Measurements from ENCODE around the gene KCTD5. TPM values are rescaled to one million over a fixed set of nuclear protein-coding genes. Genes with fewer than 3 reads are reported as not detected.

The KCTD5 gene
- total RNA-seq, 1 experiment from 2014 or later = 42.1 TPM

DNA sequence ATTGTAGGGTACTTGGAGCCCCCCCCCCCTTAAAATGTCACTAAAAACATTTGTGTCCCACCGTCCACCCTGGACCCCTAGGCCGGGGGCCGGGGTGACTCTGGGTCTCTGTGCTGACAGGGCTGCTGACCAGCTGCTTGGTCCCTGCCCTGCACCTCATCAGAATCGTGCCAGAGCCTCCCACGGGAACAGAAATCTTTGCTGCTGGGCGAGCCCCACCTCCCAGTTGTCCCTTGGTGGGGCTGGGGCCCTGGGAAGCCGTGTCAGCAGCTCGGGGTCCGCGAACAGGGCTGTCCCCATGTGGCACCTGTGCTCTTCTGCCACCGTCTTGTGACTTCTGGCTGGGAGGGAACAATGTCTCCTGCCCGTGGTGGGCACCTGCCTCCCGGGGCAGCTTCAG lies 18.5 kb downstream of the KCTD5 start:
- ATAC-seq (no peak), DNase-seq (ENCODE audit: low read depth, low spot score) (no peak)
- no peak for TF ChIP-seq RAD21 (IDR thresholded peaks at IDR 0.05; ENCODE audit: low read depth)
- no peak for TF ChIP-seq CTCF (IDR thresholded peaks at IDR 0.05 in 2 of 3, conservative IDR thresholded peaks at IDR 0.05 in 1 of 3; ENCODE audit: borderline replicate concordance in 1 of 3, insufficient read depth in 1 of 3, low read depth in 2 of 3, low read length in 2 of 3)
- TF ChIP-seq JUND (IDR thresholded peaks at IDR 0.05) = no peak
- TF ChIP-seq CBX3 (IDR thresholded peaks at IDR 0.05; ENCODE audit: low read depth) = no peak
- no peak overlapping the region for H3K9ac ChIP-seq (ENCODE audit: low read length)
- H3K9me2 ChIP-seq (ENCODE audit: insufficient read depth) = no peaks in the 10 kb centered on the region
- ChIA-PET RAD21 (ENCODE audit: low non-redundant PET in 1 of 2, low total read pairs in 2 of 2, uncharacterized antibody in 2 of 2, unreplicated experiment in 2 of 2) (no interaction called here), POLR2A (no interaction called here), CTCF (no interaction called here)
- no peaks in the 10 kb centered on the region for H3K9me3 ChIP-seq (ENCODE audit: control insufficient read depth in 1 of 2, insufficient read depth in 1 of 2, low read depth in 1 of 2, low read length in 2 of 2)
- intact Hi-C loops (cut with micrococcal nuclease) = no loop called here
- H3K4me1 ChIP-seq (ENCODE audit: control insufficient read depth in 1 of 2, insufficient read depth in 2 of 2, low read length in 2 of 2) = no peaks in the 10 kb centered on the region
- H3K79me2 ChIP-seq (ENCODE audit: insufficient read depth, low read length) = peaks cover 4% of the 10 kb centered on the region; the same call in 1 of the 2 replicates
- H3K4me2 ChIP-seq (ENCODE audit: low read length) = no peak overlapping the region
- no peaks in the 10 kb centered on the region for H4K20me1 ChIP-seq (ENCODE audit: insufficient read depth)
- H3K36me3 ChIP-seq (ENCODE audit: control insufficient read depth in 1 of 2, insufficient read depth in 2 of 2, low read length in 2 of 2) = peaks cover 4 to 9% of the 10 kb centered on the region in 2 experiments; a peak in 3 of 4 replicates
- no peak overlapping the region for H3K4me3 ChIP-seq (replicated peaks in 1 of 2; ENCODE audit: low read depth in 1 of 2, low read length in 2 of 2)
- BruUV-seq (replicated peaks) = no TSS peak
- H3K27me3 ChIP-seq (ENCODE audit: insufficient read depth, low read length) = no peaks in the 10 kb centered on the region
- no peak overlapping the region for H3K27ac ChIP-seq (ENCODE audit: low read depth, low read length)
- H2AFZ ChIP-seq (ENCODE audit: low read depth, low read length, poor library complexity, severe bottlenecking) = no peak overlapping the region

- POLR2A ChIA-PET = no interaction called here
- TF ChIP-seq EGR1 (IDR thresholded peaks at IDR 0.05; ENCODE audit: low read depth) = no peak
- TF ChIP-seq ZBTB33 (IDR thresholded peaks at IDR 0.05; ENCODE audit: extremely low read depth, insufficient replicate concordance, low read length) = no peak
- TF ChIP-seq FOSL1 (IDR thresholded peaks at IDR 0.05; ENCODE audit: low read depth) = no peak
- no peak for TF ChIP-seq ZFX (IDR thresholded peaks at IDR 0.05)
- no peak for TF ChIP-seq REST (IDR thresholded peaks at IDR 0.05; ENCODE audit: low read depth)
- no peak for TF ChIP-seq ZNF274 (IDR thresholded peaks at IDR 0.05; ENCODE audit: low read depth, low read length)
- TF ChIP-seq RAD21 (IDR thresholded peaks at IDR 0.05; ENCODE audit: low read depth) = no peak
- no peak for TF ChIP-seq POLR2A (IDR thresholded peaks at IDR 0.05; ENCODE audit: borderline replicate concordance, extremely low read depth, insufficient read depth, insufficient read length)
- TF ChIP-seq SRF (IDR thresholded peaks at IDR 0.05; ENCODE audit: low read depth) = no peak
- TF ChIP-seq, protein P1, sequence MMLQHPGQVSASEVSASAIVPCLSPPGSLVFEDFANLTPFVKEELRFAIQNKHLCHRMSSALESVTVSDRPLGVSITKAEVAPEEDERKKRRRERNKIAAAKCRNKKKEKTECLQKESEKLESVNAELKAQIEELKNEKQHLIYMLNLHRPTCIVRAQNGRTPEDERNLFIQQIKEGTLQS (IDR thresholded peaks at IDR 0.05) = no peak
- TF ChIP-seq JUND (IDR thresholded peaks at IDR 0.05) = no peak
- TF ChIP-seq SIN3A (IDR thresholded peaks at IDR 0.05; ENCODE audit: low read depth) = no peak
Measured at GRCh38 chr16:2701272-2701671, 18.9 kb downstream of the KCTD5 start.

More at GRCh38 chr16:2701272-2701671, 18.9 kb downstream of the KCTD5 start:
- BruUV-seq (replicated peaks) = no TSS peak
- no peaks in the 10 kb centered on the region for H4K20me1 ChIP-seq (ENCODE audit: insufficient read depth)
- peaks cover 4 to 9% of the 10 kb centered on the region in 2 experiments; a peak in 3 of 4 replicates for H3K36me3 ChIP-seq (ENCODE audit: control insufficient read depth in 1 of 2, insufficient read depth in 2 of 2, low read length in 2 of 2)
- no peaks in the 10 kb centered on the region for H3K4me1 ChIP-seq (ENCODE audit: control insufficient read depth in 1 of 2, insufficient read depth in 2 of 2, low read length in 2 of 2)
- RAD21 ChIA-PET (ENCODE audit: low non-redundant PET in 1 of 2, low total read pairs in 2 of 2, uncharacterized antibody in 2 of 2, unreplicated experiment in 2 of 2) = no interaction called here
- no peak overlapping the region for H3K9ac ChIP-seq (ENCODE audit: low read length)
- no peaks in the 10 kb centered on the region for H3K9me2 ChIP-seq (ENCODE audit: insufficient read depth)
- no peak overlapping the region for H3K4me2 ChIP-seq (ENCODE audit: low read length)
- H2AFZ ChIP-seq (ENCODE audit: low read depth, low read length, poor library complexity, severe bottlenecking) = no peak overlapping the region
- CTCF ChIA-PET = no interaction called here
- H3K4me3 ChIP-seq (replicated peaks in 1 of 2; ENCODE audit: low read depth in 1 of 2, low read length in 2 of 2) = no peak overlapping the region
- no peak for ATAC-seq
- H3K27me3 ChIP-seq (ENCODE audit: insufficient read depth, low read length) = no peaks in the 10 kb centered on the region
- intact Hi-C loops (cut with micrococcal nuclease) = no loop called here
- H3K27ac ChIP-seq (ENCODE audit: low read depth, low read length) = no peak overlapping the region
- peaks cover 4% of the 10 kb centered on the region; the same call in 1 of the 2 replicates for H3K79me2 ChIP-seq (ENCODE audit: insufficient read depth, low read length)
- no peaks in the 10 kb centered on the region for H3K9me3 ChIP-seq (ENCODE audit: control insufficient read depth in 1 of 2, insufficient read depth in 1 of 2, low read depth in 1 of 2, low read length in 2 of 2)
- no peak for DNase-seq (ENCODE audit: low read depth, low spot score)
